DMS53 treated with DMSO at 0.1 percent for 48 hours (cell line): ENCODE measurements around the gene CYP46A1.

Experiments used
- DNase-seq: peaks from one replicate; lab custom pipeline; 2025; ENCODE audit not compliant: unreplicated experiment; lab: John Stamatoyannopoulos, UW

CYP46A1 gene

GRCh38 chr14:99707420-99707819 lies 23.3 kb downstream of the CYP46A1 start:
- DNase-seq = no peak

DNA sequence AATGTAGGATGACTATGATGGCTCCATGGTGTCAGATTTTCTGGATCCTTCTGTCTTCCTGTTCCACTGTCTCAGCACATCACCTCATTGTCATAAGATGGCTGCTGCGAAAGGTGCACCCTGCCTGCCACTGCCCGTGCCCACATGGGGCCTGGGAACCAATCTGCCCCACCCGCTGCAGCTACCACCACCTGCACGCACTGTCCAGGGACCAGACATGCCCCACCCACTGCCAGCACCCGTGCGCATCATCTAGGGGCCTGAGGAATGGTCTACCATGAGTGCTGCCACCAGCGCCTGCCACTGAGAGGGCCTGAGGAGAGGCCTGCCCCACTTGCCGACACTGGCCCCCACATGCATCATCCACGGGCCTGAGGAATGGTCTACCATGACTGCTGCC lies 23.8 kb downstream of the CYP46A1 start:
- no peak for DNase-seq

- DNase-seq = no peak
Measured at GRCh38 chr14:99708449-99708848, 24.4 kb downstream of the CYP46A1 start.

DNA sequence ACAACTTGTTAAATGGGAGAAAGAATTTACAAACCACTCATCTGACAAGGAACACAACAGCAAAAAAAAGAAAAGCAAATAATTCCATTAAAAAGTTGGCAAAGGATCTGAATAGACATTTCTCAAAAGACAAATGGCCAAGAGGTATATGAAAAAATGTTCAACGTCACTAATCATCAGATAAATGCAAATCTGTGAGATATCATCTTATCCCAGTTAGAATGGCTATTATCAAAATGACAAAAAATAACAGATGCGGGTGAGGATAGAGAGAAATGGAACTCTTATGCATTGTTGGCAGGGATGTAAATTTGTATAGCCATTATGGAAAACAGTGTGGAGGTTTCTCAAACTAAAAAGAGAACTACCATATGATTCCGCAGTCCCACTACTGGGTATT lies 29.9 kb downstream of the CYP46A1 start:
- no peak for DNase-seq

DNA sequence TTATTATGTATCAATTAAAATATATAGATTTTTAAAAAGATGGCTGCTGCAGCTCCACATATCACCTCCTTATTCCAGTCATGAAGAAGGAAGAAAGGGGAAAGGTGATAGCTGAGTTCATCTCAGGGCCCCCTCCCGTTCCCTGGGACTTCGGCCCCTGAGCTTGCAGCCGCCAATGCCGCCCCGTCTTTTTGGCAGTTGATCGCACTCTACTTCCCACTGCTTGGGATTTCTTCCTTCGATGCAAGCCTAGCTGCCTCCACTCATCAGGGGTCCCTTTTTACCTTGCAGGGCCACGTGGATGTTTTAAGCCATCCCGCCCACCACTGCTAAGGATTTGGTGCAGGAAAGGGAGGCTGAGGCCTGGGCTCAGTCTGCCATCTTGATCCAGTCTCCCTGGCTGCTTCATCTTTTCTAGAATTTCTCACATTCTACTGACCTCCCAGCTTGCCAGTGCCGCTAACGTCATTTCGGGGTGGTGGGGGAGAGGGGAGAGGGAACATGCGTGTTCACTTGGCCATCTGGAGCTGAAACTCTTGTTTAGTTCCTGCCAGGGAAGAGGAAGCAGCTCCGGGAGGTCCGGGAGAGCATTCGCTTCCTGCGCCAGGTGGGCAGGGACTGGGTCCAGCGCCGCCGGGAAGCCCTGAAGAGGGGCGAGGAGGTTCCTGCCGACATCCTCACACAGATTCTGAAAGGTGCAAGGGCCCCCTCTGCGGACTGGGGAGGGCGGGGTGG lies 31.3 kb downstream of the CYP46A1 start:
- DNase-seq = no peak

GRCh38 chr14:99716091-99716849 lies 32.2 kb downstream of the CYP46A1 start:
- DNase-seq = no peak

DNA sequence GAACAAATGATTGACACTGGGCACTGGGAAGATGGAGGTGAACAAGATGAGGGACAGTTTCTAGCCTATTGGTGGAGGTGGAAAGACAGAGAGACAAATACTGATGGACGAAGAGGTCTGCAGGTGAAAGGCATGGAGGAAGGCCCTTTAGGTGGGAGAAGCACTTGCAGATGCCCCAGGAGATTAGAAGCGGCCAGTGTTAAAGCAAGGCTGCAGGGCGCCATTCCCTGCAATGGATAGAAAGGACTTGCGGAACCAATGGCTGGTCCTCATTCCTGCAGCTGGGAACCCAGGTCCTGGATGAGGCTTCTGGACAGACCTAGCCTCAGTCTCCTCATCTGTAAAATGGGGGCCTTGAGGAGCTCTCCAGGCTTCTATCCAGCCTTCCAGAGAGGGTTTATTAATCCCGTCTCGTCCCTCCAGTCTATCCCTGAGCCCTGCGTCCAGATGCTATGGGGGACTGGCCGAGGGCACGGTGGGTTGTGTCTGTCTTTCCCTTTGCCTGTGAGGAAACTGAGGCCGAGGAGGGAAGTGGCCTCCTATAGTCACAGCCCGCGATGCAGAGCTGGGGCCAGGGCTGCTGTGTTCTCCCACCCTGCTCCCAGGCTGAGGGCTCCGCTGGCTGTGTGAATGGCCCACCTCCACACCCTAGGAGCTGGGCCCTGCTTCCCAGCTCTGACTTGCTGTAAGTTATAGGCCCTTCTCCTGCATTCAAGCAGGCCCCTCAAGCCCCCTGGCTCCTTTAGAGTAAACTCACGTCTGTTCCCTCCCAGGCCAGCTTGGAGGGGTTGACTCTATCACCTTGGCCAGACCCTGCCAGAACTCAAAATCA lies 33.0 kb downstream of the CYP46A1 start:
- no peak for DNase-seq

DNA sequence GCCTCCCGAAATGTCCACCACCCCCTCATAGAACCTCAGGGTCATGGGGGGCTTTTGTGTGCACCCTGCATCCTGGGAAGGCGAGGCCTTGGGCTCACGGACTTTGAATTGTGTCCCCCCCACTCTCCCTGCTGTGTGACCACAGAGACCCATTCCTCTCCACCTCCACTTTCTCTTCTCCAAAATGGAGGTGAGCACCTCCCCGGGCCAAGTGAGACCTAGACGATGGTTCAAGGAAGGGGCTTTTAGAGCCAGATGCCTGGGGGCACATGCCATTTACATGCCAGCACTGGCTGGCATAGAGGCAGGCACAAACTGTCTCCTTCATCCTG lies 33.5 kb downstream of the CYP46A1 start:
- DNase-seq = no peak

GRCh38 chr14:99718031-99718810 lies 34.1 kb downstream of the CYP46A1 start:
- no peak for DNase-seq

DNA sequence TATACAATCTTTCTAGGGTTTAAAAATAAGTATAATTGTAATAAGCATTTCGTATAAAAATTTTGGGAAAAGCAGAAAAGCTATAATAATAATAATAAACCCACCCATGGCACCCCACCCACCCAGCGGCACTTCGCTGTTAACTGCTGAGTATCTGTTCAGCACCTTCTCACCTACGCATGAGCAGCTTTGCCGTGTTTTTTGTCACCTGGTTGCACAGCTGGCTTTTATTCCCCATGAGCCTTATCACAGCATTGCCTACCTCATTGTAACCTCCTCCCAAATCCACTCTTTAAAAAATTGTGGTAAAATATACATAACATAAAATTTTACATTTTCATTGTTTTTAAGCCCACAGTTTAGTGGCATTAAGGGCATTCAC lies 34.7 kb downstream of the CYP46A1 start:
- no peak for DNase-seq

- no peak for DNase-seq
Measured at GRCh38 chr14:99720941-99721791, 37.1 kb downstream of the CYP46A1 start.

DNA sequence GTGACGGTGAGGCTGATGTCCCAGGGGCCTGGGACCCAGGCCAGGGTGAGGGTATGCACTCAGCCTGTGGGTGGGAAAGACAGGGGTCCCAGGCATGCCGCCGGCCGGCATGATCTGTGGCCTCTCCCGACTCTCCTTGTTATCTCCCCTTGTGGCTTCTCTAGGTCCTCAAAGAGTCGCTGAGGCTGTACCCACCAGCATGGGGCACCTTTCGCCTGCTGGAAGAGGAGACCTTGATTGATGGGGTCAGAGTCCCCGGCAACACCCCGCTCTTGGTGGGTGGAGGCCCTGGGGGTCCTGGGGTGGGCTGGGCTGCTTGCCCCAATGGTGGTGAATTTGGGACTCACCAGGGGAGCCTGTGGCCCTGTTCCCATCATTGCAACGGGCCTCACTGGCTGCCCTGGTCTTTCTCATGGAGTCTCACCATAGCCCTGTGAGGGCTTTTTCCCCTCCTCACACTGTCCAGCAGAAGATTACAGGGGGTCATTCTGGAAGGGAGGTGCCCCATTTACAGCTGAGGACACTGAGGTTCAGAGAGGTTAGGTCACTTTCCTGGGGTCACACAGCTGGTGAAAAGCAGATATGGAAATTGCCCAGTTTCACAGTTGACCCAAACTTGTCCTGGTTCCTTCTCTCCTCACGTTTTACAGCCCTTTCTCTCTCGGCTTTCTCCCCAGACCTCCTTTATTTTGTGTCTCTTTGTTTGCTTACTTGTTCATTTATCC lies 37.9 kb downstream of the CYP46A1 start:
- DNase-seq = no peak

- DNase-seq = no peak
Measured at GRCh38 chr14:99722741-99723140, 38.6 kb downstream of the CYP46A1 start.

DNA sequence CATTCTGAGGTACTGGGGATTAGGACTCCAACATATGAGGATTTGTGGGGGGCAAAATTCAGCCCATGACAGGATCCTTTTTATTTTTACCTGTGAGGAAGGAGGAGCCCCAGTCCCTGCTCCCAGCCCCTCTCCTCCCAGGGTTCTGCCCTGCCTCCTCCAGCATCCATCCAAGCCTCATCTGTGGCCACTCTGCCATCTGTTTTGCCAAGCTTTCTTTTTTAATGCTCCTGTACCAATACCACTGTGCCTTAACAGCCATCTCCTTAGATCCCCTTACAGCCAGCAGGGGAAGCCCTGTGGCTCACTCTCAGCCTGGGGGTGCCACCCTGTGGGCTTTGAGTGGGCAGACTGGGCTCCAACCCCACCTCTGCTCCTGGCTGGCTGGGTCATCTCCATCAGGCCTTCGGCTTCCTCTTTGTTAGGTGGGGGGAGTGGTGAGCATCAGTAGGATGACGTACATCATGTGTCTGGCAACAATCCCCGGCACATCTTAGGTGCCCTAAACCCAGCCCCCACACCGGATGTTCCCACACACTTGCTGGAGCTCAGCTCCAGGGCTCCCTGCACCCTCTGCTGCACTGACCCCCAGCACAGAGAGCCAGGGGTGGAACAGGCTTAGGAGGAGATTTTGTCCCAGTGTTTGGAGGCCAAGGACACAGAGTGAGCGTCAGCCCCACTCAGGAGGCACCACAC lies 40.2 kb downstream of the CYP46A1 start:
- no peak for DNase-seq

GRCh38 chr14:99724939-99725773 lies 41.1 kb downstream of the CYP46A1 start:
- DNase-seq = no peak

GRCh38 chr14:99725774-99726537 lies 41.9 kb downstream of the CYP46A1 start:
- no peak for DNase-seq

GRCh38 chr14:99726538-99727095 lies 42.5 kb downstream of the CYP46A1 start:
- no peak for DNase-seq
